GM21619 (cell line): ENCODE results near the gene ZBTB7C.
A peak's percentile ranks its signal among the peaks of the same experiment; 100 is the strongest.

Experiments
- ATAC-seq: cut with Tn5 transposase; IDR thresholded peaks from one replicate; pipeline ENCODE4 v1.9.1; 2021; ENCODE audit not compliant: unreplicated experiment

The ZBTB7C gene

DNA sequence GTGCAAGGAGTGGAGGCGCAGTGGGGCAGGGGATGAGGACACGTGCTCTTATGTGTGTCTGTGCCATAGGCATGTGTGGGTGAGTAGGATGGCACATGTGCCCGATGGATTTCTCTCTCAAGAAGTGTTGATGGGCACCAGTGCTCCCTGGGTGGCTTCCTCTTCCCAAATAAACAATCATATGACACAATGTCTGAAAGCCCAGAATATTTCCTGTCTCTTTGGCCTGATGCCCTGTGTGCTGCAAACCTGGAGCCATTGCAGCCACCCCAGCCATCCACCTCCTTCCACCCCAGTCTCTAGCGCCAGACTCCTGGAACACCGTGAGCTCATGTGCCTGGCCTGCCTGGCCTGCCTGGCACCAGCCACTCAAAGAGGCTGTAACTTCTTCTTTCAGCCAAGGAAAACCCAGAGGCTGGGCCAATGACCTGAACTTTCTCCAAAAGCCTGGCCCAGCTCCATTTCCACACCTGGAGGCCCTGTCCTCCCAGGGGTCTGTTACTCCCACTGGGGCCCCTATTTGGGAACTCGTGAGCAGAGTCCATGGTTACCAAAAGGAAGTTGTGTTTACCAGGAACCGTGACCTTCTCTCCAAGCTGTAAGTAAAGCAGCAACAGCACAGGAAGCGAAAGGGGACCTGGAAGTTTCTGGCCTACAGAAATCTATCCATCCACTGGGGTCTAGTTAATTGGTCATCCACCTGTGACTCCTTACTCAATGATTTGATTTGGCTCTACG, 9.5 kb upstream of the ZBTB7C start:
- no peak for ATAC-seq

DNA sequence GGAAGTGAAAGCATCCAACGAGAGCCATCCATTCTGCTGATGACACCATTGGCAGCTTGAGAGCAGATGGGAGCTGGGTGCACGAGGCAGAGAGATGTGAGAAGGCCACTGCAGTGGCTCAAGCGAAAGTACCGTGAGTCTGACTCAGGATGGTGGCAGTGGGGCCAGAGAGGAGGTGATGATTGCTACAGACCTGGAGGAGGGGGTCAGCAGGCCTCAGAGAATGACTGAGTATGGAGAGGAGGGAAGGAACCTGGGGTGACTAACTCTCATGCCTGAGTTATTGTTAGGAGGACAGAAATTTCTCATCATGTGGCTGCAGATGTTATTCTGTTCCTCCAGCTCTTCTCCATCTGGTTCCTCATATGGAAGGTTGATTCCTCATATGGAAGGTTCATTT, 8.8 kb upstream of the ZBTB7C start:
- no peak for ATAC-seq

DNA sequence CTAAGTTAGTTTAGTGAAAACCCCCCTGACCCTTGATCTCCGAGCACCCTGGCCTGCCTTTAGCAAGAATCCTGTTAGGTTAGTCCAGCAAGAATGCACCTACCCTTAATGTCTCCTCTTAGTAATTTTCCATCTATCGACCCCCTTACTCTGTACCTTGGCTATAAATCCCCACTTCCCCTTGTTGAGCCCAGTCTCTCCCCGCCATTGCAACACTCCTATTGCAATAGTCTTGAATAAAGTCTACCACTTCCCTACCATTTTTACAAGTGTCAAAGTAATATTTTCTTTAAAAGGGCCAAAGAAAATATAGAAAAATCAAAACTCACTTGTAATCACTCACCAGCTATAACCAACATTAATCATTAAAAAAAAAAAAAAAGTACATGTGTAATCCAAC, 4.2 kb upstream of the ZBTB7C start:
- ATAC-seq: no peak

GRCh38 chr18:48412339-48412929, 3.3 kb upstream of the ZBTB7C start:
- no peak for ATAC-seq

DNA sequence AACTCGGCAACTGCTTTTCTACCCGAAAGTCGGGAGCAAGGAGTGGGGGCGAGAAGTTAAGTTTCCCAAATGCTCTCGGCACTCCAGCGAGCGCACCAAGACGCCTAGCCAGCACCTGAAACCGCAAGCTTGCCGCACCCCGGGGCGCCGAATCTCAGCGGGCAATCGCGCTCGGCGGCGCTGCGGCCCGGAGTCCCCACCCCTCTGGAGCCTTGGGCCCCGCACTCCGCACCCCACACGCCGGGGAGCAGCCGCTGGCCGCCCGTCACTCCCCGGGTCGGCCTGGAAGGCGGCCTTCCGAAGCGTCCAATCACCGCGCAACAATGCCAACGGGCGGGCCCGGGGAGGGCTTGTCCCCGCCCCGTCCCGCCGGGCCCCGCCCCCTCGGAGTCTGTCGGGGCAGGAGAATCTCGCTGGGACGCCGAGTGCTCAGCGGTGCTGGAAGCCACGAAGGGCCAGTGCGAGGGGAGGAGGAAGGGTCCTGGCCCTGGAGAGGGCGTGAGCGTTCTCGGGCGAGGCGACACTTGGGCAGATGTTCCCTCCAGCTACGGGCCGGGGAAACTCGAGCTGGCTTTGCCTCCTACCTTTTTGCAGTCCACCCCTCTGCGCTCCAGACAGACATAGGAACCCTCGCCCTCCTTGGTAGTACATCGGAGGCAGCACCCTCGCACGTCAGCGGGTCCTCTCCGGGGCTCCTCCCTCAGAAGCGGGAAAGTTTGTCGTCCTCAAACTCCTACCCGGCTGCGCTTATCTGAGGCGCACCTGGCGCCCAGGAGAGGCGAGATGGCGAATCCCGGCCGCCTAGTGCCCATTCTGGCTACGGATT, 1.1 kb upstream of the ZBTB7C start:
- ATAC-seq: peak; percentile 97

- peak; percentile 18 for ATAC-seq
These were observed 460 bp upstream of the ZBTB7C start for GRCh38 chr18:48409591-48410094.

DNA sequence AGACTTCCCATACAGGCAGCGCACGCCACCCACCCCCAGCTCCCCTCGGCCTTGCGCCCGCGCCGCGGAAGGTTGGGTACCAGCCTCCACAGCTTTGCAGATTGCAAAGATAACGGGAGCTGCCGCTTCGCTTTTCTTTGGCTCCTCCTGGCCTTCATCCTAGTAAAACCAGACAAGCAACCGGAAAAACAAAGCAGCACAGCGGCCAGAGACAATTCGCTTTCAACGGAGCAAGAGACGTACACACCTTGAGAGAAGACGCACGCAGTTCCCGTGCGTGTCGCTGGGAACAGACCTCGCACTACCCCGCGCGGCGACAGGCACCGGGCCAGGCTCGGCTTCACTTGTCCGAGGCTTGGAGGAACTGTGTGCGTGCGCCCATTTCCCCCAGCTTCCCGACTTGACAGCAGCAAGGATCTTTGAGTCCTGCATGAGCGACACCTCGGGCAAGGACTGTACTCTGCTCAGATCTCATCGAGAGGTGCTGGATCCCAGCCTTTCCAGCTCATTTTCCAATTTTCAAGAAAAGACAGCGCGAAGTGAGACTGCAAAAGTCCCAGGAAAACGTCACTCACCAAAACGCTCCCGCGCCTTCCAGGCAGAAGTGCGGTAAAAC, 964 bp downstream of the ZBTB7C start:
- no peak for ATAC-seq

DNA sequence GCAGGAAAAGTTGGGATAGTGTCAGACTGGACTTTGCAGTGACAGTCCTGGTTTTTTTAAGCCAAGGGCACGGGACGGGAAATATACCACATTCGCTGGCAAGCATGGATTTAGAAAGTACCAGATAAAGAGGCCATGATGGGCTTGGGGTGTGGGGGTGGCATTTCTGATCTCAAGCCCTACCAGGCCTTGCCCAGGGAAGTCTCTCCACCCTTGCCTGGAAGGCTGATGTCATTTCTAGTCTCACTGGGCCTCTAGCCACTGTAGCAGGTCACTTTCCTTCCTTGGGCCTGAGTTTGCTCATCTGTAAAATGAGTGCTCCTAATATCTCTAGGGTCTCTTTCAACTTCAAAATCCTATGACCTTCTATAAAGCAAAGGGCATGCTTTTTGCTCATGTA, 1.8 kb downstream of the ZBTB7C start:
- ATAC-seq: no peak

DNA sequence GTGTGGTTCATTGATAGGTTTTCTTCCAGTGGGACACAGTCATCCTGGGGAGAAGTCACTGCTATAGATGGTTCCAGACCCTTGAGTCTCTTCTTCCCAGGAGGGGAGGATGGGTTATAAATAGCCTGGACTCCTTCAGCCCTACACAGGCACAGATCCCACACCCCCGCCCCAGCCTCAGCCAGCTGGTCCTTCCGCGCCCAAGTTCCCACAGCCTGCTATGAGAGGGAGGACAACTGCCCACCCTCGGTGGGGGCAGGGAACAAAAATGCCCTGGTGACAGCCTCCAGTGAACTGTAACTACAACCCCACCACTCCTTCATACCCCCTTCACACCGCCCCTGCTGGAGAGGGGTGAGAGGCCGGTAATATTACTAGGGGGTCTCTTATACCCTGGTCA, 3.2 kb downstream of the ZBTB7C start:
- ATAC-seq: no peak

- no peak for ATAC-seq
These were observed 4.3 kb downstream of the ZBTB7C start for GRCh38 chr18:48404716-48405507.

GRCh38 chr18:48402953-48403352, 6.2 kb downstream of the ZBTB7C start:
- no peak for ATAC-seq

- ATAC-seq: no peak
These were observed 9.7 kb downstream of the ZBTB7C start for GRCh38 chr18:48399303-48400075.

- no peak for ATAC-seq
These were observed 11.1 kb downstream of the ZBTB7C start for GRCh38 chr18:48398074-48398473.

DNA sequence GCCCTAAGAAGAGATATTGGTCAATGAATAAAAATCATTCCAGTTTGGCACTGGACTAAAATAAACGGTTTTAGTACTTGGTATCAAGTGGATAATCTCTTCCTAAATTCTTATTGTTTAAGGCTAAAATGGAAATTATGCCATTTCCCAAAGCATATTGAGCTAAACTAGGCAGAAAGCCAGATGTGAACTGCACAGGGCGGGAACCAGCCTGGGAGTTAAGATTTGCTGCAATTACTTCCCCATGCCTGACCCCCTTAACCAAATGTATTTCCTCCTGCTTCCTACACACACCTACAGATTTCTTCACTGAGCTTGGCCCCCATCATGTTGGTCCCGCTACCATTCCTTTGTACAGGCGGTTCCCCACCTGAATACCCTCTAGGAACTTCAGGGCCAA, 12.2 kb downstream of the ZBTB7C start:
- ATAC-seq: no peak

DNA sequence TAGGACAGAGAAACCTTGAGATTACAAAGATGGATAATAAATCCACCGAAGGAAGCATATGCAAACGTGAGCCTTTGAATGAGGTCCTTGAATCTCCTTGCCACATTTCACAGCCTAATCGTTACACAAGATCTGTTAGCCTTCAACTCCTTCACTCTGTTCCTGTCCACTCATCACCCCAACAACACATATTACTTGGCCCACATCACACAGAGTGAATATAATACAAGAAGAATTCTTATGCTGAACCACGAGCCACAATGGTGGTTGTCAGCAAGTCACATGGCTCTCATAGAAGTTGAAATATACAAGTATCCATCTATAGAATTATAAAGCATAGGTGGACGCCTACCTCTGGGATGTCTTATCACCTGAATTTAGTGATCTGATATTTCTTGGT, 12.6 kb downstream of the ZBTB7C start:
- ATAC-seq: no peak

- ATAC-seq: no peak
These were observed 13.5 kb downstream of the ZBTB7C start for GRCh38 chr18:48395646-48396045.

DNA sequence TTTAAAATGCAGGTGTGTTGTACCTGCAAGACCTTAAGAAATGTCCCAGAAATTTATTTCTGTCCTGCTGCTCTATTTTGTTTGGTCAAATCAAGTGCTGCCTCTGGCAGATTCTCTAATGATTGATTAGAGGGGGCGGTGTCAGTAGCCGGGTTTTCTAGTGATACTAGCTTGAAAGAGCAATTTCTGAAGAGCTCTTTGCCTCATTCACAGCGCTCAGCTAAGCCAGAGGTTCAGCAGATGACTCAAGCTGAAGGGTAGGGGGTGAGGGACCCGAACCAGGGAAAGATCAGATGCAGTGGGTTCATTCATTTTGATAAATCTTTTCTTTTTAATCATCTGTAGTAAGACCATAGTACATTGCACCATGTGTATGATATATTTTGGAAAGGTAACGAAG, 15.0 kb downstream of the ZBTB7C start:
- ATAC-seq: no peak

DNA sequence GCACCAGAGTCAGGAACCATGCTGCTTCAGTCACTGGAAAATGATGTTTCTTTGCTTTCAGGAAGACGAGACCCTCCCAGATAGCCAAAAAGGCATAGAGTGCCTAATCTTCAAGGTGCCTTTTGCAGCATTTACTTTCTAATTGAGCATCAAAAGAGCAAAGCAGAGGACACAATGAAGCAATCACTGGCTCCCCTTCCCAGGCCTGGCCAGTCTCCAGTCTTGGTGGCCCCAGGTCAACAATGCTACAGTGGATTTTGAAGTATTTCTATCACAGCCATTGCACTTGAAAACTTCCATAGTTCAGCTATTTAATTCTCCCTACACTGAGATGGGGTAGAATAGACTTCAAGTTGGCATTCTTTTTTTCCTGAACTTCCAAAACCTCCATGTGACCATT, 15.4 kb downstream of the ZBTB7C start:
- ATAC-seq: no peak

GRCh38 chr18:48393170-48393569, 16.0 kb downstream of the ZBTB7C start:
- no peak for ATAC-seq

DNA sequence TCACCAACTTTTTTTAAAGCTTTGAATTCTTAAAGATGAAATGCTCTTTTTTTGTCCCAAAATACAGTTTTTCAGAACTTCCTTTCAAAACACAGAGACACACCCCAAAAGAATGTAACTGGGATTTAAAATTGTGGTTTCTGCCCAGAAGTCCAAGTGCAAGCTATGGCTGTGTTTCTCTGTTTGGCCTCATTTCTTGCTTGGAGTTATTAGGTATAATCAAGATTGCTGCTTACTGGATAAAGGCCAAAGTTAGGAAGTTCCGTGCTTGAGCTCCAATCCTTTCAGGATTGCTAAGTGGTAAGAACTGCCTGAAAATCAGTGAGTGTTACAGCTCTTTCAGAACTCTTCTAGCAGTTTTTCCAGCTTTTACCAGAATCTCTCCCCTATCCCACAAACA, 16.9 kb downstream of the ZBTB7C start:
- ATAC-seq: no peak
